GM12878 (cell line): ENCODE measurements around the gene DDR2. TPM values are rescaled to one million over a fixed set of nuclear protein-coding genes. Genes with fewer than 3 reads are reported as not detected.

Experiments
- ATAC-seq: fragments of 200-7000 bp; cut with Tn5 transposase; 3 replicates; pipeline ENCODE4 v1.9.1; 2020; ENCODE audit warnings: mild to moderate bottlenecking, moderate library complexity
- BruUV-seq: library from RNA; stranded (reverse); fragments of 400-500 nt; replicated peaks from 2 replicates; lab custom pipeline; 2021; lab: Mats Ljungman, UMichigan
- CTCF ChIA-PET: fragments of 300-600 bp; sonication (Branson Sonifier 250); formaldehyde crosslinking; extraction: SDS; loops from one replicate; lab custom pipeline; 2021; ENCODE audit warnings: inconsistent platforms; lab: Yijun Ruan, JAX
- POLR2A ChIA-PET: fragments of 350-600 bp; formaldehyde crosslinking; extraction: SDS; loops from one replicate; lab custom pipeline; 2021; ENCODE audit warnings: inconsistent platforms; lab: Charles Lee
- RAD21 ChIA-PET: fragments of 300-600 bp; sonication (Branson Sonifier 250); formaldehyde crosslinking; loops from one replicate; lab custom pipeline; 2023; ENCODE audit warnings: antibody characterized with exemption; ENCODE audit not compliant: unreplicated experiment; lab: Charles Lee
- SMC1A ChIA-PET: fragments of 300-600 bp; sonication (Branson Sonifier 250); formaldehyde crosslinking; loops from one replicate; lab custom pipeline; 2023; ENCODE audit not compliant: unreplicated experiment, uncharacterized antibody; lab: Charles Lee
- DNase-seq: peaks from one replicate; pipeline ENCODE4 v3.0.0-alpha.2; 2011; ENCODE audit warnings: low read depth, low spot score
- FAIRE-seq: peaks from 3 replicates; lab custom pipeline; 2011; peaks lifted over from hg19 to GRCh38; lab: Jason Lieb, UNC
- H2AFZ ChIP-seq: 2 replicates; pipeline ENCODE4 v1.6.0; 2011; ENCODE audit warnings: low read depth, low read length, control low read depth; ENCODE audit not compliant: control insufficient read depth
- H3K27ac ChIP-seq: 2 replicates; pipeline ENCODE4 v1.5.1; 2011; ENCODE audit warnings: control low read depth; ENCODE audit not compliant: control insufficient read depth, insufficient read depth
- H3K27me3 ChIP-seq, 2 experiments: replicated peaks in 1 of 2; 2 replicates each; pipeline versions ENCODE4 v1.6.0 to v1.6.1; 2011; ENCODE audit warnings: low read length in 1 of 2; ENCODE audit not compliant: control insufficient read depth in 2 of 2, insufficient read depth in 2 of 2
- H3K36me3 ChIP-seq, 2 experiments: 2 replicates each; pipeline ENCODE4 v1.5.1; 2011; ENCODE audit warnings: low read length in 1 of 2; ENCODE audit not compliant: control insufficient read depth in 2 of 2, insufficient read depth in 2 of 2
- H3K4me1 ChIP-seq: 2 replicates; pipeline ENCODE4 v1.6.1; 2011; ENCODE audit warnings: mild to moderate bottlenecking, low read length, moderate library complexity, mixed read lengths; ENCODE audit not compliant: control insufficient read depth, insufficient read depth
- H3K4me2 ChIP-seq: 2 replicates; pipeline ENCODE4 v1.6.0; 2011; ENCODE audit warnings: control low read depth; ENCODE audit not compliant: control insufficient read depth, insufficient read depth
- H3K4me3 ChIP-seq: fragments of 200-600 bp; sonication (generic); 2 replicates; pipeline ENCODE4 v1.5.1; 2016
- H3K79me2 ChIP-seq: 2 replicates; pipeline ENCODE4 v1.6.0; 2011; ENCODE audit warnings: low read length; ENCODE audit not compliant: control insufficient read depth, insufficient read depth
- H3K9ac ChIP-seq: 2 replicates; pipeline ENCODE4 v1.8.0; 2011; ENCODE audit warnings: low read length, control low read depth, mixed read lengths; ENCODE audit not compliant: control insufficient read depth, insufficient read depth
- H3K9me3 ChIP-seq: replicated peaks from 3 replicates; pipeline ENCODE4 v1.5.1; 2011; ENCODE audit warnings: mild to moderate bottlenecking, low read length; ENCODE audit not compliant: control insufficient read depth, insufficient read depth
- H4K20me1 ChIP-seq: 2 replicates; pipeline ENCODE4 v1.6.0; 2011; ENCODE audit not compliant: control insufficient read depth, insufficient read depth
- BCL11A ChIP-seq: IDR thresholded peaks from 2 replicates; pipeline ENCODE4 v1.6.1; 2011; ENCODE audit warnings: low read depth, low read length
- MYB ChIP-seq: fragments of 150-350 bp; IDR thresholded peaks from 2 replicates; pipeline ENCODE4 v1.6.1; 2014; ENCODE audit warnings: mild to moderate bottlenecking, low read depth, low read length, borderline replicate concordance
- NR2C2 ChIP-seq: IDR thresholded peaks from 2 replicates; pipeline ENCODE4 v1.6.1; 2011; ENCODE audit warnings: borderline replicate concordance, low read depth; ENCODE audit not compliant: control insufficient read depth, insufficient read length
- RAD51 ChIP-seq: fragments of 450-650 bp; IDR thresholded peaks from 2 replicates; pipeline ENCODE4 v1.6.1; 2016; ENCODE audit warnings: moderate library complexity, mild to moderate bottlenecking, inconsistent platforms
- SIX5 ChIP-seq: IDR thresholded peaks from 2 replicates; pipeline ENCODE4 v1.6.1; 2011; ENCODE audit warnings: mild to moderate bottlenecking, low read depth, low read length, moderate library complexity; ENCODE audit not compliant: severe bottlenecking
- SUZ12 ChIP-seq: fragments of 200-600 bp; sonication (generic); IDR thresholded peaks from one replicate; pipeline ENCODE4 v1.6.1; 2018; ENCODE audit warnings: antibody characterized with exemption, mild to moderate bottlenecking; ENCODE audit not compliant: unreplicated experiment
- ZNF207 ChIP-seq: fragments of 450-650 bp; IDR thresholded peaks from 2 replicates; pipeline ENCODE4 v1.6.1; 2014; ENCODE audit warnings: antibody characterized with exemption, mild to moderate bottlenecking, borderline replicate concordance
- ZNF274 ChIP-seq: IDR thresholded peaks from one replicate; pipeline ENCODE4 v1.8.0; 2011; ENCODE audit not compliant: insufficient read length, insufficient read depth
- WGBS: methylation state at CpG from one replicate; pipeline ENCODE4 v1.1.6; 2016; ENCODE audit warnings: low lambda C conversion rate; ENCODE audit not compliant: insufficient replicate concordance, insufficient coverage; ENCODE audit errors: missing lambda C conversion rate; 5-methylcytosine and 5-hydroxymethylcytosine counted together
- in situ Hi-C: fragments of 300-500 bp; cut with MboI; formaldehyde crosslinking; loops from 9 replicates; pipeline ENCODE4 v1.14.3; 2018; ENCODE audit warnings: mixed read lengths
- intact Hi-C: fragments of 100-400 bp; cut with micrococcal nuclease; formaldehyde crosslinking; loops from one replicate; pipeline ENCODE4 v1.14.2; 2022; ENCODE audit not compliant: unreplicated experiment
- polyA plus RNA-seq, 11 experiments: library from polyadenylated mRNA; depleted of rRNA in 4 of 11; unstranded in 6 of 11; stranded (reverse) in 5 of 11; fragments of >200 nt; fragmentation: Nextera tagmentation in 4 of 11; fragmentation: Illumina TruSeq in 1 of 11; extraction: Ambion mirVana in 4 of 11; extraction: Trizol in 1 of 11; gene quantifications; 1 replicate in 1 of 11; 2 replicates in 10 of 11; pipeline versions ENCODE4 v1.2.1 to v1.2.3, GENCODE V29; 2011 to 2016; ENCODE audit warnings: inconsistent platforms in 2 of 11, missing spikeins in 2 of 11, low read depth in 1 of 11
- total RNA-seq, 4 experiments: library from RNA; depleted of rRNA in 3 of 4; stranded (reverse); fragments of >200 nt in 3 of 4; fragmentation: Illumina TruSeq in 1 of 4; extraction: Trizol in 1 of 4; gene quantifications; 2 replicates each; pipeline versions ENCODE4 v1.2.1 to v1.2.3, GENCODE V29; 2013 to 2021
- TF ChIP-seq, protein P1 (sequence below): fragments of 450-650 bp; conservative IDR thresholded peaks from 2 replicates; pipeline ENCODE4 v1.6.1; 2017; ENCODE audit warnings: mild to moderate bottlenecking, moderate library complexity
- TF ChIP-seq, protein P2 (sequence below): IDR thresholded peaks from 2 replicates; pipeline ENCODE4 v1.6.1; 2011; ENCODE audit warnings: borderline replicate concordance, low read depth, mild to moderate bottlenecking, moderate library complexity, low read length; ENCODE audit not compliant: insufficient read depth, poor library complexity, severe bottlenecking

The DDR2 gene
- total and polyA plus RNA-seq, 10 of the 15 experiments (the other 5 are each of a cell fraction or from before 2014, with no cell fraction given), result 1.9 to 8.8 (median 5.5) TPM

DNA sequence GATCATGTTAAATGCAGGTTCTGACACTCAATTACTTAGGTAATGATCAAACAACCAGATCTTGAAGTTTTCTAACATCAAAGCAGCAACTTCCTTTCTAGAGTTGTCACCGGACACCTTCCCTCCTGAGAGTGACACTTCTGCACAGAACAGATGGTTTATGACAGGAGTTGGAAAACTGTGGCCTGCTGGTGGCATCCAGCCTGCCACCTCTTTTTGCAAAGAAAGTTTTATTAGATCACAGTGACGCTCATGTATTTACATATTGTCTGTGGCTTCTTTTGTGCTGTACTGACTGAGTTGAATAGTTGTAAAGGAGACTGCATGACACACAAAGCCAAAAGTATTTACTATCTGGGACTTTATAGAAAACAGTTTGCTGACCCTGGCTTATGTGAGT is 28.3 kb downstream of the DDR2 start:
- ATAC-seq, result no peak
- Histone ChIP-seq H3K4me3 (no peak overlapping the region), H3K4me1 (peaks cover 6% of the 10 kb centered on the region), H4K20me1 (no peaks in the 10 kb centered on the region), H3K36me3 (peaks cover 0 to 1% of the 10 kb centered on the region in 2 experiments; a peak in 1 of 4 replicates), H3K9ac (no peak overlapping the region), H3K27me3 (no peaks in the 10 kb centered on the region), H3K4me2 (no peak overlapping the region), H3K27ac (no peak overlapping the region), H2AFZ (no peak overlapping the region), H3K79me2 (no peaks in the 10 kb centered on the region), H3K9me3 (no peaks in the 10 kb centered on the region)
- in situ Hi-C loops, result no loop called here
- 72% methylated on average over 2 of the region's 2 CpGs for whole genome bisulfite sequencing
- no TSS peak for BruUV-seq
- RAD21 ChIA-PET, result interaction anchor here (0.7 kb wide), 1 partner anchor 10 kb away, joined by 3 read pairs; no protein-coding TSS in a partner anchor
- intact Hi-C loops, result no loop called here
- CTCF ChIA-PET, result interaction anchor here (1.2 to 1.5 kb wide), 3 partner anchors 8 to 140 kb away, joined by 3 to 4 read pairs (median 4); no protein-coding TSS in a partner anchor
- no peak for DNase-seq
- POLR2A ChIA-PET, result no interaction called here
- TF ChIP-seq RAD51 (no peak), MYB (no peak), BCL11A (no peak), SUZ12 (no peak), SIX5 (no peak), ZNF207 (no peak), ZNF274 (no peak), NR2C2 (no peak)
- TF ChIP-seq, protein P1, sequence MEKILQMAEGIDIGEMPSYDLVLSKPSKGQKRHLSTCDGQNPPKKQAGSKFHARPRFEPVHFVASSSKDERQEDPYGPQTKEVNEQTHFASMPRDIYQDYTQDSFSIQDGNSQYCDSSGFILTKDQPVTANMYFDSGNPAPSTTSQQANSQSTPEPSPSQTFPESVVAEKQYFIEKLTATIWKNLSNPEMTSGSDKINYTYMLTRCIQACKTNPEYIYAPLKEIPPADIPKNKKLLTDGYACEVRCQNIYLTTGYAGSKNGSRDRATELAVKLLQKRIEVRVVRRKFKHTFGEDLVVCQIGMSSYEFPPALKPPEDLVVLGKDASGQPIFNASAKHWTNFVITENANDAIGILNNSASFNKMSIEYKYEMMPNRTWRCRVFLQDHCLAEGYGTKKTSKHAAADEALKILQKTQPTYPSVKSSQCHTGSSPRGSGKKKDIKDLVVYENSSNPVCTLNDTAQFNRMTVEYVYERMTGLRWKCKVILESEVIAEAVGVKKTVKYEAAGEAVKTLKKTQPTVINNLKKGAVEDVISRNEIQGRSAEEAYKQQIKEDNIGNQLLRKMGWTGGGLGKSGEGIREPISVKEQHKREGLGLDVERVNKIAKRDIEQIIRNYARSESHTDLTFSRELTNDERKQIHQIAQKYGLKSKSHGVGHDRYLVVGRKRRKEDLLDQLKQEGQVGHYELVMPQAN, result no peak
- TF ChIP-seq, protein P2, sequence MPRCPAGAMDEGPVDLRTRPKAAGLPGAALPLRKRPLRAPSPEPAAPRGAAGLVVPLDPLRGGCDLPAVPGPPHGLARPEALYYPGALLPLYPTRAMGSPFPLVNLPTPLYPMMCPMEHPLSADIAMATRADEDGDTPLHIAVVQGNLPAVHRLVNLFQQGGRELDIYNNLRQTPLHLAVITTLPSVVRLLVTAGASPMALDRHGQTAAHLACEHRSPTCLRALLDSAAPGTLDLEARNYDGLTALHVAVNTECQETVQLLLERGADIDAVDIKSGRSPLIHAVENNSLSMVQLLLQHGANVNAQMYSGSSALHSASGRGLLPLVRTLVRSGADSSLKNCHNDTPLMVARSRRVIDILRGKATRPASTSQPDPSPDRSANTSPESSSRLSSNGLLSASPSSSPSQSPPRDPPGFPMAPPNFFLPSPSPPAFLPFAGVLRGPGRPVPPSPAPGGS, result no peak
- SMC1A ChIA-PET, result interaction anchor here (1.2 to 3.2 kb wide), 3 partner anchors 18 to 28 kb away, joined by 3 to 27 read pairs (median 4); partner anchors contain the start of gene DDR2
- FAIRE-seq, result no peak
